NB4 (cell line): ENCODE measurements around the gene DLEC1.
A peak's percentile ranks its signal among the peaks of the same experiment; 100 is the strongest.

Experiments used
- DNase-seq: peaks from one replicate; pipeline ENCODE4 v3.0.0; 2010; ENCODE audit warnings: low read depth
- H3K4me3 ChIP-seq: one replicate; pipeline ENCODE4 v1.5.1; 2011; ENCODE audit warnings: mild to moderate bottlenecking, low read depth, low read length, moderate library complexity
- CTCF ChIP-seq: IDR thresholded peaks from one replicate; pipeline ENCODE4 v1.5.1; 2012; ENCODE audit warnings: low read depth, low read length
- MAX ChIP-seq: IDR thresholded peaks from 2 replicates; pipeline ENCODE4 v1.6.1; 2011; ENCODE audit warnings: low read depth, low read length
- MYC ChIP-seq: IDR thresholded peaks from 2 replicates; pipeline ENCODE4 v1.6.1; 2011; ENCODE audit warnings: low read depth, low read length
- POLR2A ChIP-seq: IDR thresholded peaks from 2 replicates; pipeline ENCODE4 v1.6.1; 2011; ENCODE audit warnings: mild to moderate bottlenecking; ENCODE audit not compliant: insufficient read length; ENCODE audit errors: extremely low read depth

Gene DLEC1

GRCh38 chr3:38110314-38111050 lies 71.5 kb downstream of the DLEC1 start:
- H3K4me3 ChIP-seq, result no peak overlapping the region
- DNase-seq, result no peak
- no peak for TF ChIP-seq POLR2A
- no peak for TF ChIP-seq MAX
- TF ChIP-seq MYC, result no peak
- no peak for TF ChIP-seq CTCF

- TF ChIP-seq CTCF, result no peak
- no peak for TF ChIP-seq MAX
- TF ChIP-seq POLR2A, result no peak
- no peak for TF ChIP-seq MYC
- no peak overlapping the region for H3K4me3 ChIP-seq
- DNase-seq, result no peak
These were observed 72.2 kb downstream of the DLEC1 start for GRCh38 chr3:38111201-38111600.

GRCh38 chr3:38111696-38112377 lies 72.8 kb downstream of the DLEC1 start:
- no peak overlapping the region for H3K4me3 ChIP-seq
- peak; percentile 41 for DNase-seq
- no peak for TF ChIP-seq MAX
- TF ChIP-seq MYC, result no peak
- TF ChIP-seq CTCF, result no peak

- no peak overlapping the region for H3K4me3 ChIP-seq
These were observed 73.4 kb downstream of the DLEC1 start for GRCh38 chr3:38112378-38112761.

More at GRCh38 chr3:38112378-38112761, 73.4 kb downstream of the DLEC1 start:
- no peak for DNase-seq
- TF ChIP-seq CTCF, result no peak
- TF ChIP-seq MYC, result no peak
- TF ChIP-seq POLR2A, result no peak
- no peak for TF ChIP-seq MAX
